ENCODE results near the gene TMEM9. TPM values are rescaled to one million over a fixed set of nuclear protein-coding genes. Genes with fewer than 3 reads are reported as not detected.

Gene TMEM9
- total and polyA plus RNA-seq, 10 of the 15 experiments (the other 5 are each of a cell fraction or from before 2014, with no cell fraction given), result 7.2 to 46.1 (median 17.3) TPM

DNA sequence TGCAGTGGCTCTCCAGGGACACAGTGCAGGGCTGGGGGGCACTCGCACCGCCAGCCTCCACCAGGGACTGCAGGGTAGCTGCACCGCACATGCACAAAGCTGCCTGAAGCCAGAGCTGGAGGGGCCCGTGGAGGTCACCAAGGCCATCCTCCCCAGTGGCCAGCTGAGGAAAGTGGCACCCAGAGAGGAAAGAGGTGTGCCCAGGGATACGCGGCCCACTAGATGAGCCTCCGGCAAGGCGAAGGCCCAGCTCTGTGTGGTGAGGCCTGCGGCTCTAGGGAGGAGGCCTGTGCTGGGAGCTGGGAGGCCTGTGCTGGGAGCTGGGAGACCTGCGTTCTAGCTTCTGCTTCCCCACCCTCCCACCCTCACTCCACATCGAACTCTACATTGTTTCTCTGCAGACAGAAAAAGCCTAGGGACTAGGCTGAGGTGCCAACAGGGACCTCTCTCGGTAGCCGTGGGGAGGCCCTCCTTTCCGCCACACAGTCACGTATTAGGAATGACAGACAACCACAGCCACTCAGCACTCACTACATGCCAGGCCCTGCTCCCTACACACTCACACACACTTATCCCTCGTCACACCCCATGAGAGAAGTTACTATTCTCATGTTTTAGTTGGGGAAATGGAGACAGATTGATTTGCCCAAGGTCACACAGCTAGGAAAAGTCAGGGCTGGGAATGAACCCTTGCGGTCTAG, 26.4 kb downstream of the TMEM9 start (continued):
- TF ChIP-seq NRF1 (conservative IDR thresholded peaks at IDR 0.05; ENCODE audit: low read depth, low read length) (no peak), SREBF1 (IDR thresholded peaks at IDR 0.05; ENCODE audit: low read length) (no peak)

DNA sequence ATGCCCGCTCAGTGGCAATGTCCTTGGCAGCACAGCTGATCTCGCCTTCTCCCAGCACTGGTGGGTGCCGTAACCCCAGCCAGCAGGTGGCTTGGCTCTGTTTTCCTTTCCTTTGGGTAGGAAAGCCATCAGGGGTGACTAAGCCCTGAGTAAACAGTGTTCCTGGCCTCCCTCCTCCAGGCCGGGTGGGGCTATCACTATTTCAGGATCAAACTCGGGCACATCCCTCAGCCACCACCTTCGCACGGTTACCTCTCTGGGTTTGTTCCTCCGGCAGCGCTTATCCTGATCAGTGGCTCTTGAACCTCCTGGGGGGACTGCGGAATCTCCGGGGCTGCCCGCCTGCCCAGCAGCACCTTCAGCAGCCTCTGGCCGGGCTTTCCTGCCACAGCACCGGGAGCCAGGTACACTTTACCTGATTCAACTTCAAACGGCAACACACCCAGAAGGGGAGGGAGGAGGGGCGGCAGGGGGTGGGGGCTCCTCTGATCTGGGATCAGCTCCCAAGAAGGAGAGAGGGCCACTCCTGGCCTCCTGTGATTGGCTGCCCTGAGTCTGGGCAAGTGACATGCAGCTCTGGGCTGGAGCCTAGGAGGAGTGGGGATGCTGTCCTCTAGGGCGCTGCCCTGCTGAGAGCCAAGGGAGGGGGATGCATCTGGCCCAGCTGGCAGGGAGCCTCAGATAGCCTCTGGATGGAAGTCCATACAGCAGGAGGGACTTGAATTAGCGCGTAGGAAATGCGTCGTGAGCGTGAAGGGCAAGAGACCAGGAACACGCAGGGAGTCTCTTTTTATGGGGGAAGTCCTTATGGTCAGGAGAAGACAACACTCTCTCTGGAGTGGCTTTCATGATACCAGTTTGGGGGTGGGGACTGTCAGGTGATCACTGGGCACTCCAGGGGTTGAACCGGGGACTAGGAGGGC, 27.2 kb downstream of the TMEM9 start, which contains the start of gene ASCL5:
ASCL5 (minus strand) TSS at position 353 of the 923 bp plus-strand sequence. CDS start 11,812 bp downstream, outside the sequence.
- FAIRE-seq (no peak), ATAC-seq (no peak), DNase-seq (ENCODE audit: low read depth, low spot score) (no peak)
- Histone ChIP-seq H3K27me3 (replicated peaks in 1 of 2; ENCODE audit: control insufficient read depth in 2 of 2, insufficient read depth in 2 of 2, low read length in 1 of 2) (peaks cover 0 to 1% of the 10 kb centered on the region in 2 experiments; a peak in 2 of 4 replicates), H3K36me3 (ENCODE audit: control insufficient read depth in 2 of 2, insufficient read depth in 2 of 2, low read length in 1 of 2) (no peaks in the 10 kb centered on the region), H3K79me2 (ENCODE audit: control insufficient read depth, insufficient read depth, low read length) (no peaks in the 10 kb centered on the region), H3K27ac (ENCODE audit: control insufficient read depth, insufficient read depth) (no peak within 1 kb of the TSS), H4K20me1 (ENCODE audit: control insufficient read depth, insufficient read depth) (no peaks in the 10 kb centered on the region), H3K4me1 (ENCODE audit: control insufficient read depth, insufficient read depth, low read length) (no peaks in the 10 kb centered on the region), H3K9ac (ENCODE audit: control insufficient read depth, insufficient read depth, low read length) (no peak within 1 kb of the TSS), H3K9me3 (replicated peaks; ENCODE audit: control insufficient read depth, insufficient read depth, low read length) (no peaks in the 10 kb centered on the region), H2AFZ (ENCODE audit: control insufficient read depth, low read depth, low read length) (no peak within 1 kb of the TSS), H3K4me3 (no peak within 1 kb of the TSS), H3K4me2 (ENCODE audit: control insufficient read depth, insufficient read depth) (no peak within 1 kb of the TSS)
- intact Hi-C loops (cut with micrococcal nuclease; ENCODE audit: unreplicated experiment) (no loop called here), in situ Hi-C loops (cut with MboI) (no loop called here)
- ChIA-PET POLR2A (no interaction called here), SMC1A (ENCODE audit: uncharacterized antibody, unreplicated experiment) (no interaction called here), RAD21 (ENCODE audit: unreplicated experiment) (interaction anchor here (0.6 kb wide), 1 partner anchor 14 kb away, joined by 3 read pairs; no protein-coding TSS in a partner anchor), CTCF (interaction anchor here (0.6 to 1.1 kb wide), 3 partner anchors 8 to 183 kb away, joined by 3 to 4 read pairs (median 3); no protein-coding TSS in a partner anchor)
- BruUV-seq (replicated peaks), result no TSS peak
- 68% methylated on average over 22 of the region's 24 CpGs for WGBS (ENCODE audit: insufficient coverage, insufficient replicate concordance, low lambda C conversion rate, missing lambda C conversion rate)
- TF ChIP-seq ESRRA (IDR thresholded peaks at IDR 0.05; ENCODE audit: low read length) (no peak), EZH2 (IDR thresholded peaks at IDR 0.05; ENCODE audit: borderline replicate concordance, control insufficient read depth, low read depth, low read length) (no peak), RAD21 (IDR thresholded peaks at IDR 0.05; ENCODE audit: insufficient read depth, low read depth, low read length) (no peak), CHD4 (IDR thresholded peaks at IDR 0.05) (no peak), ZNF24 (IDR thresholded peaks at IDR 0.05) (no peak), KDM1A (IDR thresholded peaks at IDR 0.05; ENCODE audit: borderline replicate concordance) (no peak), NFYA (IDR thresholded peaks at IDR 0.05; ENCODE audit: borderline replicate concordance, low read depth, low read length) (no peak), SRF (IDR thresholded peaks at IDR 0.05; ENCODE audit: low read depth in 2 of 2, low read length in 2 of 2) (no peak), SP1 (IDR thresholded peaks at IDR 0.05; ENCODE audit: low read depth, low read length) (no peak), MXI1 (IDR thresholded peaks at IDR 0.05; ENCODE audit: low read depth, low read length) (no peak), RUNX3 (IDR thresholded peaks at IDR 0.05; ENCODE audit: low read length) (no peak)
- TF ChIP-seq, protein P1, sequence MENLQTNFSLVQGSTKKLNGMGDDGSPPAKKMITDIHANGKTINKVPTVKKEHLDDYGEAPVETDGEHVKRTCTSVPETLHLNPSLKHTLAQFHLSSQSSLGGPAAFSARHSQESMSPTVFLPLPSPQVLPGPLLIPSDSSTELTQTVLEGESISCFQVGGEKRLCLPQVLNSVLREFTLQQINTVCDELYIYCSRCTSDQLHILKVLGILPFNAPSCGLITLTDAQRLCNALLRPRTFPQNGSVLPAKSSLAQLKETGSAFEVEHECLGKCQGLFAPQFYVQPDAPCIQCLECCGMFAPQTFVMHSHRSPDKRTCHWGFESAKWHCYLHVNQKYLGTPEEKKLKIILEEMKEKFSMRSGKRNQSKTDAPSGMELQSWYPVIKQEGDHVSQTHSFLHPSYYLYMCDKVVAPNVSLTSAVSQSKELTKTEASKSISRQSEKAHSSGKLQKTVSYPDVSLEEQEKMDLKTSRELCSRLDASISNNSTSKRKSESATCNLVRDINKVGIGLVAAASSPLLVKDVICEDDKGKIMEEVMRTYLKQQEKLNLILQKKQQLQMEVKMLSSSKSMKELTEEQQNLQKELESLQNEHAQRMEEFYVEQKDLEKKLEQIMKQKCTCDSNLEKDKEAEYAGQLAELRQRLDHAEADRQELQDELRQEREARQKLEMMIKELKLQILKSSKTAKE (IDR thresholded peaks at IDR 0.05; ENCODE audit: low read depth, poor library complexity, severe bottlenecking), result no peak
- TF ChIP-seq, protein P2, sequence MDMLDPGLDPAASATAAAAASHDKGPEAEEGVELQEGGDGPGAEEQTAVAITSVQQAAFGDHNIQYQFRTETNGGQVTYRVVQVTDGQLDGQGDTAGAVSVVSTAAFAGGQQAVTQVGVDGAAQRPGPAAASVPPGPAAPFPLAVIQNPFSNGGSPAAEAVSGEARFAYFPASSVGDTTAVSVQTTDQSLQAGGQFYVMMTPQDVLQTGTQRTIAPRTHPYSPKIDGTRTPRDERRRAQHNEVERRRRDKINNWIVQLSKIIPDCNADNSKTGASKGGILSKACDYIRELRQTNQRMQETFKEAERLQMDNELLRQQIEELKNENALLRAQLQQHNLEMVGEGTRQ (IDR thresholded peaks at IDR 0.05; ENCODE audit: borderline replicate concordance, low read depth, low read length), result no peak
- TF ChIP-seq, protein P3, sequence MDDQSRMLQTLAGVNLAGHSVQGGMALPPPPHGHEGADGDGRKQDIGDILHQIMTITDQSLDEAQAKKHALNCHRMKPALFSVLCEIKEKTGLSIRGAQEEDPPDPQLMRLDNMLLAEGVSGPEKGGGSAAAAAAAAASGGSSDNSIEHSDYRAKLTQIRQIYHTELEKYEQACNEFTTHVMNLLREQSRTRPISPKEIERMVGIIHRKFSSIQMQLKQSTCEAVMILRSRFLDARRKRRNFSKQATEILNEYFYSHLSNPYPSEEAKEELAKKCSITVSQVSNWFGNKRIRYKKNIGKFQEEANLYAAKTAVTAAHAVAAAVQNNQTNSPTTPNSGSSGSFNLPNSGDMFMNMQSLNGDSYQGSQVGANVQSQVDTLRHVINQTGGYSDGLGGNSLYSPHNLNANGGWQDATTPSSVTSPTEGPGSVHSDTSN (IDR thresholded peaks at IDR 0.05; ENCODE audit: insufficient replicate concordance, low read depth, low read length), result no peak

Measured in GM12878 (cell line).